HEK293 (cell line): ENCODE data around the gene HPSE.

ENCODE experiments used
- CTCF ChIP-seq: fragments of 450-650 bp; formaldehyde crosslinking; IDR thresholded peaks from 2 replicates; pipeline ENCODE4 v1.5.1; 2016; ENCODE audit warnings: missing biosample characterization, missing genetic modification characterization
- KLF9 ChIP-seq: fragments of 450-650 bp; formaldehyde crosslinking; IDR thresholded peaks from 2 replicates; pipeline ENCODE4 v1.5.1; 2016; ENCODE audit warnings: missing biosample characterization, missing genetic modification characterization, low read depth
- ZNF274 ChIP-seq, 2 experiments: fragments of 200-500 bp in 1 of 2; fragments of 450-650 bp in 1 of 2; sonication (Bioruptor generic) in 1 of 2; formaldehyde crosslinking in 1 of 2; IDR thresholded peaks; 2 replicates each; pipeline versions ENCODE4 v1.5.1 to v1.6.1; 2014 to 2016; ENCODE audit warnings: borderline replicate concordance in 1 of 2, inconsistent platforms in 1 of 2, low read length in 1 of 2, missing biosample characterization in 1 of 2, missing genetic modification characterization in 1 of 2

GRCh38 chr4:83353516-83353915 is 18.9 kb upstream of the HPSE start:
- TF ChIP-seq CTCF (tag by site-specific recombination) (no peak), ZNF274 (IDR thresholded peaks at IDR 0.05; ENCODE audit: low read length) (no peak), ZNF274 (tag by site-specific recombination; IDR thresholded peaks at IDR 0.05; ENCODE audit: borderline replicate concordance) (no peak), KLF9 (tag by site-specific recombination) (no peak)
